Right lobe of liver (tissue), 4 donors: Measurements from ENCODE around the gene CYP4A22.

Source experiments
- POLR2A ChIP-seq: fragments of 450-650 bp; IDR thresholded peaks from one replicate; pipeline ENCODE4 v1.6.1; 2017; ENCODE audit warnings: antibody characterized with exemption, mild to moderate bottlenecking
- TF ChIP-seq, protein P1 (sequence below), 4 donors: fragments of 200-600 bp in 3 of 4; fragments of 450-650 bp in 1 of 4; IDR thresholded peaks; one replicate each; pipeline versions ENCODE4 v1.5.1 to v1.8.0; 2016 to 2022; ENCODE audit warnings: antibody characterized with exemption in 4 of 4, mild to moderate bottlenecking in 2 of 4
- donor health status: DM: no; HTN: no; CAD: no.
- donor health status: DM: no; HTN: no; CAD: no.
- donor health status: DM: no; HTN: yes; CAD: no.

DNA sequence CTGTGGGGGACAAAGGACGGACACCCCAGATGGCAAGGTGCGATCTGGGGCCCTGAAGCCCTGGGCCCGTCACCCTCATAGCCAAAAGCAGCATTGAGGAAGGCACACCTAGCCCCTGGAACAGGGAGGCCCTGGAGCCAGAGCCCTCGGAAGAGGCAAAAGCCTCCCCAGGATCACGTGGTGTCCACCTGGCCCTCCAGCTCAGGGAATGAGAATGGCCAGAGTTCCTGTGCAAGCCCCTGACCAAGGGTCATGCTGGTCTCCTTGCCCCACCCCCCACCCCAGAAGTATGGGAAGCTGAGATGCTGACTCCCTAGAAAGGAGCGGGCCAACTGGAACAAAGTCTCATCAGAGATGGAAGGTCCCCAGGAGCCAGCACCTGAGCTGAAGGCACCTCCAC lies 53.6 kb downstream of the CYP4A22 start:
- TF ChIP-seq, protein P1, sequence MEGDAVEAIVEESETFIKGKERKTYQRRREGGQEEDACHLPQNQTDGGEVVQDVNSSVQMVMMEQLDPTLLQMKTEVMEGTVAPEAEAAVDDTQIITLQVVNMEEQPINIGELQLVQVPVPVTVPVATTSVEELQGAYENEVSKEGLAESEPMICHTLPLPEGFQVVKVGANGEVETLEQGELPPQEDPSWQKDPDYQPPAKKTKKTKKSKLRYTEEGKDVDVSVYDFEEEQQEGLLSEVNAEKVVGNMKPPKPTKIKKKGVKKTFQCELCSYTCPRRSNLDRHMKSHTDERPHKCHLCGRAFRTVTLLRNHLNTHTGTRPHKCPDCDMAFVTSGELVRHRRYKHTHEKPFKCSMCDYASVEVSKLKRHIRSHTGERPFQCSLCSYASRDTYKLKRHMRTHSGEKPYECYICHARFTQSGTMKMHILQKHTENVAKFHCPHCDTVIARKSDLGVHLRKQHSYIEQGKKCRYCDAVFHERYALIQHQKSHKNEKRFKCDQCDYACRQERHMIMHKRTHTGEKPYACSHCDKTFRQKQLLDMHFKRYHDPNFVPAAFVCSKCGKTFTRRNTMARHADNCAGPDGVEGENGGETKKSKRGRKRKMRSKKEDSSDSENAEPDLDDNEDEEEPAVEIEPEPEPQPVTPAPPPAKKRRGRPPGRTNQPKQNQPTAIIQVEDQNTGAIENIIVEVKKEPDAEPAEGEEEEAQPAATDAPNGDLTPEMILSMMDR (IDR thresholded peaks at IDR 0.05) = no peak
- TF ChIP-seq POLR2A = no peak
